GM12878 (cell line): ENCODE measurements around the gene ARHGAP19. TPM values are rescaled to one million over a fixed set of nuclear protein-coding genes. Genes with fewer than 3 reads are reported as not detected.

Source experiments
- ATAC-seq: fragments of 200-7000 bp; cut with Tn5 transposase; 3 replicates; pipeline ENCODE4 v1.9.1; 2020; ENCODE audit warnings: mild to moderate bottlenecking, moderate library complexity
- BruUV-seq: library from RNA; stranded (reverse); fragments of 400-500 nt; replicated peaks from 2 replicates; lab custom pipeline; 2021; lab: Mats Ljungman, UMichigan
- CTCF ChIA-PET: fragments of 300-600 bp; sonication (Branson Sonifier 250); formaldehyde crosslinking; extraction: SDS; loops from one replicate; lab custom pipeline; 2021; ENCODE audit warnings: inconsistent platforms; lab: Yijun Ruan, JAX
- POLR2A ChIA-PET: fragments of 350-600 bp; formaldehyde crosslinking; extraction: SDS; loops from one replicate; lab custom pipeline; 2021; ENCODE audit warnings: inconsistent platforms; lab: Charles Lee
- RAD21 ChIA-PET: fragments of 300-600 bp; sonication (Branson Sonifier 250); formaldehyde crosslinking; loops from one replicate; lab custom pipeline; 2023; ENCODE audit warnings: antibody characterized with exemption; ENCODE audit not compliant: unreplicated experiment; lab: Charles Lee
- SMC1A ChIA-PET: fragments of 300-600 bp; sonication (Branson Sonifier 250); formaldehyde crosslinking; loops from one replicate; lab custom pipeline; 2023; ENCODE audit not compliant: unreplicated experiment, uncharacterized antibody; lab: Charles Lee
- DNase-seq: peaks from one replicate; pipeline ENCODE4 v3.0.0-alpha.2; 2011; ENCODE audit warnings: low read depth, low spot score
- FAIRE-seq: peaks from 3 replicates; lab custom pipeline; 2011; peaks lifted over from hg19 to GRCh38; lab: Jason Lieb, UNC
- H2AFZ ChIP-seq: 2 replicates; pipeline ENCODE4 v1.6.0; 2011; ENCODE audit warnings: low read depth, low read length, control low read depth; ENCODE audit not compliant: control insufficient read depth
- H3K27ac ChIP-seq: 2 replicates; pipeline ENCODE4 v1.5.1; 2011; ENCODE audit warnings: control low read depth; ENCODE audit not compliant: control insufficient read depth, insufficient read depth
- H3K27me3 ChIP-seq, 2 experiments: replicated peaks in 1 of 2; 2 replicates each; pipeline versions ENCODE4 v1.6.0 to v1.6.1; 2011; ENCODE audit warnings: low read length in 1 of 2; ENCODE audit not compliant: control insufficient read depth in 2 of 2, insufficient read depth in 2 of 2
- H3K36me3 ChIP-seq, 2 experiments: 2 replicates each; pipeline ENCODE4 v1.5.1; 2011; ENCODE audit warnings: low read length in 1 of 2; ENCODE audit not compliant: control insufficient read depth in 2 of 2, insufficient read depth in 2 of 2
- H3K4me1 ChIP-seq: 2 replicates; pipeline ENCODE4 v1.6.1; 2011; ENCODE audit warnings: mild to moderate bottlenecking, low read length, moderate library complexity, mixed read lengths; ENCODE audit not compliant: control insufficient read depth, insufficient read depth
- H3K4me2 ChIP-seq: 2 replicates; pipeline ENCODE4 v1.6.0; 2011; ENCODE audit warnings: control low read depth; ENCODE audit not compliant: control insufficient read depth, insufficient read depth
- H3K4me3 ChIP-seq: fragments of 200-600 bp; sonication (generic); 2 replicates; pipeline ENCODE4 v1.5.1; 2016
- H3K79me2 ChIP-seq: 2 replicates; pipeline ENCODE4 v1.6.0; 2011; ENCODE audit warnings: low read length; ENCODE audit not compliant: control insufficient read depth, insufficient read depth
- H3K9ac ChIP-seq: 2 replicates; pipeline ENCODE4 v1.8.0; 2011; ENCODE audit warnings: low read length, control low read depth, mixed read lengths; ENCODE audit not compliant: control insufficient read depth, insufficient read depth
- H3K9me3 ChIP-seq: replicated peaks from 3 replicates; pipeline ENCODE4 v1.5.1; 2011; ENCODE audit warnings: mild to moderate bottlenecking, low read length; ENCODE audit not compliant: control insufficient read depth, insufficient read depth
- H4K20me1 ChIP-seq: 2 replicates; pipeline ENCODE4 v1.6.0; 2011; ENCODE audit not compliant: control insufficient read depth, insufficient read depth
- CBX5 ChIP-seq: sonication (generic); IDR thresholded peaks from 2 replicates; pipeline ENCODE4 v1.6.1; 2016; ENCODE audit warnings: low read depth, moderate library complexity, mild to moderate bottlenecking, inconsistent platforms
- CHD1 ChIP-seq: IDR thresholded peaks from 2 replicates; pipeline ENCODE4 v1.6.1; 2012; ENCODE audit warnings: low read depth, low read length, improper control_type of control experiment
- CREM ChIP-seq: IDR thresholded peaks from 2 replicates; pipeline ENCODE4 v1.6.1; 2014; ENCODE audit warnings: antibody characterized with exemption, low read depth
- IKZF2 ChIP-seq, 2 experiments: fragments of 450-650 bp; IDR thresholded peaks; 2 replicates each; pipeline ENCODE4 v1.6.1; 2017; ENCODE audit warnings: mild to moderate bottlenecking in 2 of 2, moderate library complexity in 2 of 2
- LARP7 ChIP-seq: fragments of 450-650 bp; IDR thresholded peaks from 2 replicates; pipeline ENCODE4 v1.6.1; 2017; ENCODE audit warnings: mild to moderate bottlenecking
- MEF2B ChIP-seq: fragments of 450-650 bp; IDR thresholded peaks from 2 replicates; pipeline ENCODE4 v1.6.1; 2018; ENCODE audit warnings: mild to moderate bottlenecking, moderate library complexity; ENCODE audit not compliant: partially characterized antibody, poor library complexity, severe bottlenecking
- NFXL1 ChIP-seq: fragments of 450-650 bp; IDR thresholded peaks from 2 replicates; pipeline ENCODE4 v1.6.1; 2017; ENCODE audit warnings: antibody characterized with exemption, mild to moderate bottlenecking, borderline replicate concordance
- NR2C2 ChIP-seq: IDR thresholded peaks from 2 replicates; pipeline ENCODE4 v1.6.1; 2011; ENCODE audit warnings: borderline replicate concordance, low read depth; ENCODE audit not compliant: control insufficient read depth, insufficient read length
- POLR2AphosphoS5 ChIP-seq: IDR thresholded peaks from 2 replicates; pipeline ENCODE4 v1.6.1; 2011; ENCODE audit warnings: mild to moderate bottlenecking, low read length, inconsistent platforms
- POU2F2 ChIP-seq: IDR thresholded peaks from 3 replicates; pipeline ENCODE4 v1.6.1; 2011; ENCODE audit warnings: low read depth, mild to moderate bottlenecking, low read length, borderline replicate concordance
- RAD51 ChIP-seq: fragments of 450-650 bp; IDR thresholded peaks from 2 replicates; pipeline ENCODE4 v1.6.1; 2016; ENCODE audit warnings: moderate library complexity, mild to moderate bottlenecking, inconsistent platforms
- RBBP5 ChIP-seq: fragments of 200-600 bp; sonication (generic); conservative IDR thresholded peaks from 2 replicates; pipeline ENCODE4 v1.6.1; 2016
- RFX5 ChIP-seq: IDR thresholded peaks from 2 replicates; pipeline ENCODE4 v1.6.1; 2011; ENCODE audit warnings: low read depth, low read length, improper control_type of control experiment
- RUNX3 ChIP-seq: IDR thresholded peaks from 2 replicates; pipeline ENCODE4 v1.6.1; 2012; ENCODE audit warnings: low read length, inconsistent platforms
- SREBF1 ChIP-seq: IDR thresholded peaks from 2 replicates; pipeline ENCODE4 v1.6.1; 2012; ENCODE audit warnings: mild to moderate bottlenecking, low read length
- SRF ChIP-seq, 2 experiments: IDR thresholded peaks; 2 replicates each; pipeline ENCODE4 v1.6.1; 2011; ENCODE audit warnings: low read depth in 2 of 2, low read length in 2 of 2, mild to moderate bottlenecking in 1 of 2, moderate library complexity in 1 of 2
- SUPT20H ChIP-seq: IDR thresholded peaks from 2 replicates; pipeline ENCODE4 v1.6.1; 2011; ENCODE audit warnings: low read depth, mild to moderate bottlenecking, low read length, moderate library complexity, borderline replicate concordance; ENCODE audit not compliant: control insufficient read depth
- YBX1 ChIP-seq: fragments of 450-650 bp; IDR thresholded peaks from 2 replicates; pipeline ENCODE4 v1.6.1; 2016; ENCODE audit warnings: antibody characterized with exemption
- WGBS: methylation state at CpG from one replicate; pipeline ENCODE4 v1.1.6; 2016; ENCODE audit warnings: low lambda C conversion rate; ENCODE audit not compliant: insufficient replicate concordance, insufficient coverage; ENCODE audit errors: missing lambda C conversion rate; 5-methylcytosine and 5-hydroxymethylcytosine counted together
- in situ Hi-C: fragments of 300-500 bp; cut with MboI; formaldehyde crosslinking; loops from 9 replicates; pipeline ENCODE4 v1.14.3; 2018; ENCODE audit warnings: mixed read lengths
- intact Hi-C: fragments of 100-400 bp; cut with micrococcal nuclease; formaldehyde crosslinking; loops from one replicate; pipeline ENCODE4 v1.14.2; 2022; ENCODE audit not compliant: unreplicated experiment
- polyA plus RNA-seq, 11 experiments: library from polyadenylated mRNA; depleted of rRNA in 4 of 11; unstranded in 6 of 11; stranded (reverse) in 5 of 11; fragments of >200 nt; fragmentation: Nextera tagmentation in 4 of 11; fragmentation: Illumina TruSeq in 1 of 11; extraction: Ambion mirVana in 4 of 11; extraction: Trizol in 1 of 11; gene quantifications; 1 replicate in 1 of 11; 2 replicates in 10 of 11; pipeline versions ENCODE4 v1.2.1 to v1.2.3, GENCODE V29; 2011 to 2016; ENCODE audit warnings: inconsistent platforms in 2 of 11, missing spikeins in 2 of 11, low read depth in 1 of 11
- total RNA-seq, 4 experiments: library from RNA; depleted of rRNA in 3 of 4; stranded (reverse); fragments of >200 nt in 3 of 4; fragmentation: Illumina TruSeq in 1 of 4; extraction: Trizol in 1 of 4; gene quantifications; 2 replicates each; pipeline versions ENCODE4 v1.2.1 to v1.2.3, GENCODE V29; 2013 to 2021
- TF ChIP-seq, protein P1 (sequence below): fragments of 450-650 bp; IDR thresholded peaks from 2 replicates; pipeline ENCODE4 v1.6.1; 2014; ENCODE audit warnings: mild to moderate bottlenecking

Gene ARHGAP19
- total and polyA plus RNA-seq, 10 of the 15 experiments (the other 5 are each of a cell fraction or from before 2014, with no cell fraction given) = 13.3 to 40.7 (median 22.6) TPM

DNA sequence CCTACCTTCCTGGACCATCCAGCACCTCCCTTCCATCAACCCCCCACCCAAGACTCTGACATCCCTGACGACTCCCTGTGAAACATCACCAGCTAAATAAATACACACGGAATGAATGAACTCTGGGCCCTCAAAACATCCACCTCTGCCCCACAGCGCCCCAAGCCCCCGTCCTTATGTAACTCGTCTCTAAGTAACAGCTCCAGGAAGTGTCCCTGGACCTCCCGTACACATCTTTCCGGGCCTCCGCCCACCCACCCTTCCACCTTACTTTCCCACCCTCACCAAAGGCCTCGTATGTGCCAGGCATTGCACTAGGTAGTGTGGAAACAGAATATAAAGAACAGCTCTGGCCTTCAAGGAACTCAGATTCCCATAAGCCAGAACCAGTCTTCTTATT lies 79.0 kb downstream of the ARHGAP19 start:
- Histone ChIP-seq H3K27me3 (no peaks in the 10 kb centered on the region), H3K27ac (no peak overlapping the region), H2AFZ (no peak overlapping the region), H3K4me1 (peaks cover 5% of the 10 kb centered on the region; the same call in 1 of the 2 replicates)
- DNase-seq = no peak
- CTCF ChIA-PET = interaction anchor here (0.8 to 22.9 kb wide), 6 partner anchors 17 to 256 kb away, joined by 3 to 651 read pairs (median 36); no protein-coding TSS in a partner anchor
- TF ChIP-seq SREBF1 (no peak), RFX5 (no peak), NR2C2 (no peak), RUNX3 (no peak), CREM (no peak)
- TF ChIP-seq, all 136 proteins: peak for 0
- no peak overlapping the region for H3K4me2 ChIP-seq
- H3K9ac ChIP-seq = no peak overlapping the region
- SMC1A ChIA-PET = interaction anchor here (0.7 to 7.3 kb wide), 3 partner anchors 12 to 176 kb away, joined by 3 to 112 read pairs (median 3); no protein-coding TSS in a partner anchor
- 62% methylated on average over 9 of the region's 9 CpGs for WGBS
- in situ Hi-C loops (no loop called here), intact Hi-C loops (no loop called here)
- no peaks in the 10 kb centered on the region for H3K36me3 ChIP-seq
- no TSS peak for BruUV-seq
- RAD21 ChIA-PET = interaction anchor here (0.6 to 9.2 kb wide), 3 partner anchors 141 to 147 kb away, joined by 3 to 128 read pairs (median 3); no protein-coding TSS in a partner anchor
- POLR2A ChIA-PET = no interaction called here
- FAIRE-seq (no peak), ATAC-seq (no peak)
- no peak overlapping the region for H3K4me3 ChIP-seq
- no peaks in the 10 kb centered on the region for H4K20me1 ChIP-seq
- H3K9me3 ChIP-seq = no peaks in the 10 kb centered on the region
- no peaks in the 10 kb centered on the region for H3K79me2 ChIP-seq

DNA sequence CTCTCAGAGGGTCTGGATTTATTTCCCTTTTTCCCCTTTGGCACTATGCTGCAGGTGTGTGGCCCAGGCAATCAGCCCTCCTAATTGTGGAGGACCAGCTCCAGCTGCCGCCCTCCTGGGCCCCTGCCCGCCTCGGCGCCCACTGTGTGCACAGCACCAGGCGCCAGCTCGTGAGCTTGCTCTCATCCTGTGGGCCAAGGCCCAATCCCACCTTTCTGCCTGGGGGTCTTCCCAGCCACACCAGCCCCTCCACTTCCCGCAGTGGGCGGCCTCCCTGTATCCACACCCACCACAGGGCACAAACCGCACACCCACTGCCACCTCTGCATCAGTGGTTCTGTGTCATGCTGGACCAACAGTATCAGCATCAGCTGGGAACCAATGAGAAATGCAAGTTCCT lies 81.2 kb downstream of the ARHGAP19 start:
- Histone ChIP-seq H4K20me1 (no peaks in the 10 kb centered on the region), H3K4me3 (no peak overlapping the region), H3K27me3 (no peaks in the 10 kb centered on the region), H3K4me1 (peaks cover 3% of the 10 kb centered on the region), H3K36me3 (no peaks in the 10 kb centered on the region), H3K79me2 (no peaks in the 10 kb centered on the region), H3K9me3 (no peaks in the 10 kb centered on the region), H3K4me2 (no peak overlapping the region), H3K9ac (no peak overlapping the region), H3K27ac (no peak overlapping the region), H2AFZ (no peak overlapping the region)
- ATAC-seq = no peak
- DNase-seq = no peak
- intact Hi-C loops = loop anchor here (2.0 kb wide), 1 partner anchor 130 kb away; no protein-coding TSS in a partner anchor
- WGBS = 60% methylated on average over 9 of the region's 9 CpGs
- in situ Hi-C loops = no loop called here
- BruUV-seq = no TSS peak
- FAIRE-seq = no peak
- RAD21 ChIA-PET = interaction anchor here (0.8 to 9.2 kb wide), 15 partner anchors 10 to 186 kb away, joined by 3 to 128 read pairs (median 5); no protein-coding TSS in a partner anchor
- CTCF ChIA-PET = interaction anchor here (0.9 to 22.9 kb wide), 32 partner anchors 10 to 817 kb away, joined by 3 to 651 read pairs (median 6); no protein-coding TSS in a partner anchor
- SMC1A ChIA-PET = interaction anchor here (0.7 to 7.3 kb wide), 17 partner anchors 9 to 817 kb away, joined by 3 to 112 read pairs (median 6); no protein-coding TSS in a partner anchor
- POLR2A ChIA-PET = interaction anchor here (1.1 kb wide), 1 partner anchor 139 kb away, joined by 3 read pairs; no protein-coding TSS in a partner anchor
- TF ChIP-seq YBX1 = no peak
- no peak for TF ChIP-seq NFXL1
- TF ChIP-seq CHD1 = no peak
- no peak for TF ChIP-seq RAD51
- TF ChIP-seq, protein P1, sequence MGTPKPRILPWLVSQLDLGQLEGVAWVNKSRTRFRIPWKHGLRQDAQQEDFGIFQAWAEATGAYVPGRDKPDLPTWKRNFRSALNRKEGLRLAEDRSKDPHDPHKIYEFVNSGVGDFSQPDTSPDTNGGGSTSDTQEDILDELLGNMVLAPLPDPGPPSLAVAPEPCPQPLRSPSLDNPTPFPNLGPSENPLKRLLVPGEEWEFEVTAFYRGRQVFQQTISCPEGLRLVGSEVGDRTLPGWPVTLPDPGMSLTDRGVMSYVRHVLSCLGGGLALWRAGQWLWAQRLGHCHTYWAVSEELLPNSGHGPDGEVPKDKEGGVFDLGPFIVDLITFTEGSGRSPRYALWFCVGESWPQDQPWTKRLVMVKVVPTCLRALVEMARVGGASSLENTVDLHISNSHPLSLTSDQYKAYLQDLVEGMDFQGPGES = no peak
- no peak for TF ChIP-seq POU2F2
- no peak for TF ChIP-seq LARP7
- no peak for TF ChIP-seq POLR2AphosphoS5
- no peak for TF ChIP-seq RBBP5
- TF ChIP-seq CBX5 = no peak
- TF ChIP-seq SUPT20H = no peak
- TF ChIP-seq MEF2B = no peak
- no peak for TF ChIP-seq SRF (IDR thresholded peaks at IDR 0.05; ENCODE audit: low read depth in 2 of 2, low read length in 2 of 2)
- no peak for TF ChIP-seq IKZF2 (IDR thresholded peaks at IDR 0.05)
